HG03571 (cell line): ENCODE data around the gene CYP39A1.

Experiments used
- ATAC-seq: cut with Tn5 transposase; IDR thresholded peaks from one replicate; pipeline ENCODE4 v1.9.1; 2021; ENCODE audit not compliant: unreplicated experiment

CYP39A1 gene

GRCh38 chr6:46652603-46653438 lies at the start of gene CYP39A1, which contains the start of gene SLC25A27:
TSS of gene CYP39A1 (minus strand) at chr6:46652818. CDS start at chr6:46652582, 236 bp downstream.
TSS of gene SLC25A27 (plus strand) at chr6:46652975. CDS start at chr6:46653193, 218 bp downstream.
- peak; percentile 100 for ATAC-seq

- no peak for ATAC-seq
Observed at GRCh38 chr6:46699970-46700369, 47.4 kb upstream of the CYP39A1 start.

- no peak for ATAC-seq
Observed at GRCh38 chr6:46690911-46691451, 38.4 kb upstream of the CYP39A1 start.

GRCh38 chr6:46690141-46690755 lies 37.6 kb upstream of the CYP39A1 start:
- ATAC-seq, result no peak

GRCh38 chr6:46689657-46690056 lies 37.0 kb upstream of the CYP39A1 start:
- no peak for ATAC-seq

GRCh38 chr6:46688966-46689335 lies 36.3 kb upstream of the CYP39A1 start:
- no peak for ATAC-seq

- ATAC-seq, result no peak
Observed at GRCh38 chr6:46688117-46688965, 35.7 kb upstream of the CYP39A1 start.

- no peak for ATAC-seq
Observed at GRCh38 chr6:46687619-46688097, 35.0 kb upstream of the CYP39A1 start, which contains the start of gene TDRD6. TSS of gene TDRD6 (plus strand) at chr6:46687885. CDS start at chr6:46688129, 244 bp downstream.

GRCh38 chr6:46684771-46685170 lies 32.2 kb upstream of the CYP39A1 start:
- ATAC-seq, result no peak

- ATAC-seq, result no peak
Observed at GRCh38 chr6:46677314-46677654, 24.7 kb upstream of the CYP39A1 start.

GRCh38 chr6:46676604-46677313 lies 24.1 kb upstream of the CYP39A1 start:
- ATAC-seq, result no peak

GRCh38 chr6:46674410-46674809 lies 21.8 kb upstream of the CYP39A1 start:
- no peak for ATAC-seq

- no peak for ATAC-seq
Observed at GRCh38 chr6:46667377-46667776, 14.8 kb upstream of the CYP39A1 start.

GRCh38 chr6:46661483-46661882 lies 8.9 kb upstream of the CYP39A1 start:
- no peak for ATAC-seq

GRCh38 chr6:46657642-46658041 lies 5.0 kb upstream of the CYP39A1 start:
- ATAC-seq, result no peak

GRCh38 chr6:46655803-46656202 lies 3.2 kb upstream of the CYP39A1 start:
- no peak for ATAC-seq

GRCh38 chr6:46653439-46654195 lies 999 bp upstream of the CYP39A1 start:
- no peak for ATAC-seq

GRCh38 chr6:46652232-46652602 lies 401 bp downstream of the CYP39A1 start:
- no peak for ATAC-seq

- no peak for ATAC-seq
Observed at GRCh38 chr6:46651816-46652215, 802 bp downstream of the CYP39A1 start.

GRCh38 chr6:46651006-46651405 lies 1.6 kb downstream of the CYP39A1 start:
- ATAC-seq, result no peak
